Stomach (tissue), 9 donors: ENCODE measurements around the gene CHRM5. TPM values are rescaled to one million over a fixed set of nuclear protein-coding genes. Genes with fewer than 3 reads are reported as not detected.

Source experiments
- DNase-seq, 2 donors: peaks; one replicate each; pipeline versions ENCODE4 v3.0.0 to v3.0.0-alpha.2; 2013 to 2019
- H3K27ac ChIP-seq, 5 donors: fragments of 200-600 bp in 4 of 5; sonication (generic) in 4 of 5; one replicate each; pipeline ENCODE4 v1.5.1; 2013 to 2019; ENCODE audit warnings: mild to moderate bottlenecking in 1 of 5, moderate library complexity in 1 of 5
- H3K27me3 ChIP-seq, 3 donors: fragments of 200-600 bp; sonication (generic); one replicate each; pipeline ENCODE4 v1.5.1; 2017 to 2019; ENCODE audit warnings: mixed run types in 1 of 3
- H3K36me3 ChIP-seq, 4 donors: fragments of 200-600 bp; sonication (generic); 1 replicate in 3 of 4; 2 replicates in 1 of 4; pipeline ENCODE4 v1.5.1; 2016 to 2019
- H3K4me1 ChIP-seq, 4 donors: fragments of 200-600 bp; sonication (generic); one replicate each; pipeline ENCODE4 v1.5.1; 2016 to 2019
- H3K4me3 ChIP-seq, 4 donors: fragments of 200-600 bp; sonication (generic) in 3 of 4; one replicate each; pipeline ENCODE4 v1.5.1; 2016 to 2019; ENCODE audit warnings: mild to moderate bottlenecking in 1 of 4
- H3K9me3 ChIP-seq, 4 donors: fragments of 200-600 bp; sonication (generic); one replicate each; pipeline ENCODE4 v1.5.1; 2016 to 2019
- CTCF ChIP-seq, 7 experiments: fragments of 450-650 bp in 4 of 7; fragments of 200-600 bp in 3 of 7; sonication (generic) in 3 of 7; IDR thresholded peaks; one replicate each; pipeline ENCODE4 v1.5.1; 2016 to 2019; ENCODE audit warnings: antibody characterized with exemption in 7 of 7, control low read depth in 2 of 7, mild to moderate bottlenecking in 1 of 7
- EP300 ChIP-seq: sonication (generic); formaldehyde crosslinking; IDR thresholded peaks from one replicate; pipeline ENCODE4 v1.6.1; 2017; ENCODE audit warnings: antibody characterized with exemption
- POLR2A ChIP-seq, 4 donors: fragments of 450-650 bp; IDR thresholded peaks; one replicate each; pipeline ENCODE4 v1.6.1; 2016; ENCODE audit warnings: antibody characterized with exemption in 4 of 4, control low read depth in 2 of 4, mild to moderate bottlenecking in 1 of 4, moderate library complexity in 1 of 4
- POLR2AphosphoS5 ChIP-seq, 3 donors: sonication (generic); formaldehyde crosslinking; IDR thresholded peaks; one replicate each; pipeline ENCODE4 v1.6.1; 2016; ENCODE audit warnings: antibody characterized with exemption in 3 of 3
- WGBS, 5 donors: extraction: QIAGEN DNeasy Blood & Tissue Kit in 3 of 5; methylation state at CpG; one replicate each; pipeline versions ENCODE4 v1.1.5 to v1.1.7; 2013 to 2018; 5-methylcytosine and 5-hydroxymethylcytosine counted together
- intact Hi-C: fragments of 100-400 bp; cut with DNase I; formaldehyde crosslinking; loops from one replicate; pipeline ENCODE4 v1.15.1; 2023; ENCODE audit warnings: low total_unique reads
- polyA plus RNA-seq, 3 donors: library from polyadenylated mRNA; stranded (reverse); fragments of 200-250 nt; gene quantifications; one replicate each; pipeline ENCODE4 v1.2.3, GENCODE V29; 2013
- total RNA-seq, 5 donors: library from RNA; depleted of rRNA; stranded (reverse); fragments of >200 nt; gene quantifications; one replicate each; pipeline versions ENCODE4 v1.1.0 to v1.2.3, GENCODE V29; 2014 to 2016
- donor health status: healthy with polysubstance abuse.
- donor health status: Bipolar disorder and iron deficiency.
- donor health status: healthy.

Gene CHRM5
- total and polyA plus RNA-seq, 8 donors: not detected

GRCh38 chr15:33934396-33934795 lies 33.9 kb upstream of the CHRM5 start:
- no peaks in the 10 kb centered on the region for H3K4me1 ChIP-seq
- no peaks in the 10 kb centered on the region for H3K9me3 ChIP-seq
- TF ChIP-seq POLR2AphosphoS5 (IDR thresholded peaks at IDR 0.05) (no peak), EP300 (no peak), CTCF (IDR thresholded peaks at IDR 0.05) (no peak), POLR2A (IDR thresholded peaks at IDR 0.05) (no peak)
- DNase-seq: no peak
- WGBS, 5 donors: 60 to 72% (median 67%) methylated on average over 3 of the region's 3 CpGs
- H3K27me3 ChIP-seq: no peaks in the 10 kb centered on the region
- intact Hi-C loops: no loop called here
- no peaks in the 10 kb centered on the region for H3K36me3 ChIP-seq
- H3K4me3 ChIP-seq: no peak overlapping the region
- no peak overlapping the region for H3K27ac ChIP-seq

DNA sequence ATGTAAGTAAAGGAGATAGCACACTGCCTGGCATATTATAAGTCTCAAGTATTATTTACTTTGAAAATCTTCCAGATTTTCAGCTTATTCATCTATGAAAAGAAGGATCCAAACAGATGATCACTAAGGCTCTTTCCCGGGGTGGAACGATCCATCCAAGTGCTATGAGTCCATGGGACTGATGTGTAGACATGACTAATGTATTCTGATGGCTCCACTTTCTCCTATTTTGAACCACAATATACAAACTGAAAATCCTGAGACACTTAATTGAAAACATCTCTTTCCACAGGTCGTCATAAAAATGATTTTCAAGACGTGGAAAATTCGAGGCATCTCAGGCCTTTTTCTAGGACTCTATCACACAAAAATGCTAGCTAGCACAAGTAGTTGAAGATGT lies 33.4 kb upstream of the CHRM5 start:
- no peak for DNase-seq
- H3K36me3 ChIP-seq: no peaks in the 10 kb centered on the region
- 86 to 94% (median 86%) methylated on average over 5 of the region's 5 CpGs for WGBS, 5 donors
- TF ChIP-seq POLR2AphosphoS5 (IDR thresholded peaks at IDR 0.05) (no peak), CTCF (IDR thresholded peaks at IDR 0.05) (no peak), EP300 (no peak), POLR2A (IDR thresholded peaks at IDR 0.05) (no peak)
- H3K27ac ChIP-seq: no peak overlapping the region
- intact Hi-C loops: no loop called here
- H3K4me3 ChIP-seq: no peak overlapping the region
- no peaks in the 10 kb centered on the region for H3K9me3 ChIP-seq
- H3K27me3 ChIP-seq: no peaks in the 10 kb centered on the region
- H3K4me1 ChIP-seq: no peaks in the 10 kb centered on the region

DNA sequence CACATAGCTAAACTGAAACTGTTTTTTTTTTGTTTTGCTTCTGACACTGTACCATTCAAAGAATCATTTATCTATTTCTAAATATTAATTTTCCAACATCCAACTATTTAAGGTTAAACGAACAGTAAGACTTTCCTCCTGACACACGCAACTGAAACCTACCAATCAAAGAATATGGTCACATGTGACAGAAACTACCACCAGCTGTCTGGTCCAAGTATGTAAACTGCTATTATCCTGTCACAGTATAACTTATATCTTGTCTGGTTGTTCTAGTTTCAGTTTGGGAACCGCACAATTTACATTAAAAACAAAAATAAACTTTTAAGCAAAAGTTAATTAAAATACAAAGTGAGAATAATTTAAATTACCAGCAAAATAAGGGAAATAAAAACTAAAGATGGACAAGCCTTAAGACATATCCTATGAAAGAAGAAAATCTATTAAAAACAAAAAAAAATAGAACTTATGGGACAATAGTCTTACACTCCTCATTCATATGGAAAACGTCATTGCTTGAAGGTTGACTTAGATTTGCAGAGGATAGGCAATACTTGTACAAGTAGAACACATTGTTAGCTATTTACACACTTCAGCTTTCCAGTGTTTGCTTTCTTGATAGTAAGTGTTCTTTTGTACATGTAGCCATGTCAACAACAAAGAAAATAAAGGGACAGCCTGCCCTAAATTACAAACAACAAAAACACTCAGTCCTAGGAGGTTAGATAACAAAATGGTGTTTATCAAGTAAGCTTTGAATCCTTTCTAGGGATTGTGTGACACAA lies 26.8 kb upstream of the CHRM5 start:
- Histone ChIP-seq H3K36me3 (no peaks in the 10 kb centered on the region), H3K27ac (no peak overlapping the region), H3K4me3 (no peak overlapping the region), H3K27me3 (no peaks in the 10 kb centered on the region), H3K4me1 (peaks cover 0 to 22% (median 10%) of the 10 kb centered on the region in 4 donors), H3K9me3 (no peaks in the 10 kb centered on the region)
- 41 to 64% (median 46%) methylated on average over 4 of the region's 4 CpGs for WGBS, 5 donors
- TF ChIP-seq POLR2A (IDR thresholded peaks at IDR 0.05) (no peak), POLR2AphosphoS5 (IDR thresholded peaks at IDR 0.05) (no peak), CTCF (IDR thresholded peaks at IDR 0.05) (no peak), EP300 (no peak)
- intact Hi-C loops: no loop called here
- no peak for DNase-seq

DNA sequence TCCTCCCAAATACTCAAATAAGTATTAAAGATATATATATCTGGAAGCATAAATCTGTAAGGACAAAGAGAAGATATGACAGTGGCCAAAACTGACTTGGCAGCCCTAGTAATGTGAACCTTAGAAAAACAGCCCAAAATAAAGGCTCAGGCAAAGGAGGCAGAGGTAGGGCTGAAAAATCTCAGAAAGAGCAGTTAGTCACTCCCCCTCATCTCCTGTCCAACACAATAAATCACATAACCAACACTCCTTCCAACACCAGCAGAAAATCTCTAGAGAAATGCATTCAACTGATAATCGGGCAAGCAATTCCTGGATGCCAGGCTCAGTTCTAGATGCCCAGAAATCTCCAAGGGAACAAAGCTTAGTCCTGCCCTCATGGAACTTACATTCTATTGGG lies 22.1 kb upstream of the CHRM5 start:
- 71 to 96% (median 94%) methylated on average over 1 of the region's 1 CpG for WGBS, 5 donors
- TF ChIP-seq POLR2AphosphoS5 (IDR thresholded peaks at IDR 0.05) (no peak), POLR2A (IDR thresholded peaks at IDR 0.05) (no peak), CTCF (IDR thresholded peaks at IDR 0.05) (no peak), EP300 (no peak)
- Histone ChIP-seq H3K9me3 (no peaks in the 10 kb centered on the region), H3K4me3 (no peak overlapping the region), H3K4me1 (peaks cover 0 to 13% (median 6%) of the 10 kb centered on the region in 4 donors), H3K27ac (no peak overlapping the region), H3K27me3 (no peaks in the 10 kb centered on the region), H3K36me3 (no peaks in the 10 kb centered on the region)
- intact Hi-C loops: no loop called here
- DNase-seq: no peak
